ENCODE data around the gene ADH5. TPM values are rescaled to one million over a fixed set of nuclear protein-coding genes. Genes with fewer than 3 reads are reported as not detected.

ADH5 gene
- total and polyA plus RNA-seq, 2 of the 8 experiments (the other 6 are each of a cell fraction or from before 2014, with no cell fraction given): 223 to 327 TPM

- no peak for TF ChIP-seq CHD7 (IDR thresholded peaks at IDR 0.05; ENCODE audit: insufficient replicate concordance, low read length)
- no peak for TF ChIP-seq E2F6 (IDR thresholded peaks at IDR 0.05)
- TF ChIP-seq BCL11A (IDR thresholded peaks at IDR 0.05; ENCODE audit: low read depth in 2 of 2, low read length in 2 of 2): no peak
- TF ChIP-seq USF2 (IDR thresholded peaks at IDR 0.05; ENCODE audit: low read length): no peak
- TF ChIP-seq KDM5A (IDR thresholded peaks at IDR 0.05; ENCODE audit: low read length): no peak
Measured at GRCh38 chr4:99102634-99103033, 14.0 kb upstream of the ADH5 start (continued).
